NCI-H2171 (cell line): ENCODE results near the gene MYB.
"Not testable (repeated sequence)": the region's sequence is repeated elsewhere in the genome, so short reads cannot be mapped to it uniquely, and the experiment has no call there.

Source experiments
- DNase-seq: peaks from one replicate; lab custom pipeline; 2025; lab: John Stamatoyannopoulos, UW

Gene MYB

DNA sequence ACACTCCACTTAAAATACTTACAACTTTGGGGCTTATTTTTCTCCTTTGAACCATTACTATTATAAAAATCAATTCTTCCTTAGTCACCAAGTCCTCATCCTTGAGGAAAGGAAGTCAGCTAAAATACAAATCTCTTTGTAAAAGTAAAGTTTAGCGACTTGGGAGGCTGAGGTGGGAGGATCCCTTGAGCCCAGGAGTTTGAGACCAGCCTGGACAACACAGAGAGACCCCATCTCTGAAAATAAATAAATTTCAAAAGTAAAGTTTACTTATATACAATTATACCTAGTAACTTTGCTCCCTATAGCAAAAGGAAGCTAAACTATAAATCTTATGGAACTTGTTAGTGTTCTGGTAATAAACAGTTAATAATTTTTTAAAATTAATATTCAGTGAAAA lies 40.4 kb downstream of the MYB start:
- no peak for DNase-seq

DNA sequence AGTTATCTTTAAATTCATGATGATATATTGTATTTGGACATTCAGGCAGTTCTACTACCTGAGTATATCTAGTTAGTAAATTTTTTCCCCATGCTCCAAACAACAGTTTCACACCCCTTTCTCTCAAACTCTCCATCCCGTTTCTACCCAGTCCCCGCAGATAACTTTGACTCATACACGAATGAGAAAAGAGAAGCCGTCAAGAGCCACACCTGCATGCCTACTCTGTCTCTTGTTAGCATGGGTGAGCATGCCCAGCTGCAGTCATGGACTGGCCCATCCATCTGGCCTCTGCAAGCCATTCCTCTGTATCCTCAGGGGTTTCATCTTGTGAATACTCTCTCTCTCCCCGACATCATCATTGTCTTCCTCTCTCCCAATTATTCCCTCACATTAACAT lies 41.5 kb downstream of the MYB start:
- DNase-seq = no peak

DNA sequence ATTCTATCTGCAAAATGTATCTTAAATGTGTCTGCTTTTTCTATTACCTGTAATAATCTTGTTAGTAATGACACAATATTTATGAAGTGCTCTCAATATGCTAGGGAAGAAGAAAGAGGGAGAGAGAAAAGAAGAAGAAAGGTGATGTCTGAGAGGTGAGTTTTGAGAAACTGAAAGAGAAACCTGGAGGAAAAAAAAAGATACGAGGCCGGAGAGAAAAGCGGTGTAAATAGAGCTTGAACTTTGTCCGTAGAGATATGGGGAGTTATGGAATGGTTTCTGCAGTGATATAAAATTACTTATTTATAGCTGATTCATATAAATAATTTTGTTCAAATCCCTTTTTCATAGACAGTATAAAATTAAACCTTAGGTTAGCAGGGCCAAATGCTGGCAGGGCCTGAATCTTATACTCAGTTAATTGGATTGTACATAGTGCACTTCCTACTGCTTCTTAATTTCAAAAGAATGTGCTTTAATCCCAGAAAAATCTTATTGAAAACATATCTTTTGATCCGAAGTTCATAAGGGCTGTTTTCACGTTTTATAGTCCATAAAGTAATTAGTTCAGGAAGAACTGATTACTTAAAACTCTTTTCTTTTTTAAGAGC lies 43.0 kb downstream of the MYB start:
- no peak for DNase-seq

GRCh38 chr6:135225911-135226310 lies 44.8 kb downstream of the MYB start:
- DNase-seq = no peak

DNA sequence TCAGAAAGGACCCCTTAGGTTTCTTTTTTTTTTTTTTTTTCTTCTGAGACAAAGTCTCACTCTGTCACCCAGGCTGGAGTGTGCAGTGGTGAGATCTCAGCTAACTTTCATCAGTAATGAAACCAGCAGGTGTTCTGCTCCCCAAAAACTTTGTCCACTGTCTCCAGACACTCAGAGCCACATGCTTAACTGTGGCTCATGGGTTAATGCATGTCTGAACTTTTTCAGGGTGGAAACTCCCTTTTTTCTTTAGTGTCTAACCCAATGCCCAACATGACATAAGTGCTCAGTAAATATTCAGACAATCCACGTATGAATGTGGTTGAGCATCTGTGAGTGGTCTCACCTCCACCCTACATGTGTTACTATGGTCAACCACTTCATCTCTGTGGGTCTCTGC lies 45.4 kb downstream of the MYB start:
- DNase-seq = no peak

GRCh38 chr6:135227349-135227748 lies 46.2 kb downstream of the MYB start:
- no peak for DNase-seq

GRCh38 chr6:135227758-135228157 lies 46.6 kb downstream of the MYB start:
- DNase-seq = no peak

DNA sequence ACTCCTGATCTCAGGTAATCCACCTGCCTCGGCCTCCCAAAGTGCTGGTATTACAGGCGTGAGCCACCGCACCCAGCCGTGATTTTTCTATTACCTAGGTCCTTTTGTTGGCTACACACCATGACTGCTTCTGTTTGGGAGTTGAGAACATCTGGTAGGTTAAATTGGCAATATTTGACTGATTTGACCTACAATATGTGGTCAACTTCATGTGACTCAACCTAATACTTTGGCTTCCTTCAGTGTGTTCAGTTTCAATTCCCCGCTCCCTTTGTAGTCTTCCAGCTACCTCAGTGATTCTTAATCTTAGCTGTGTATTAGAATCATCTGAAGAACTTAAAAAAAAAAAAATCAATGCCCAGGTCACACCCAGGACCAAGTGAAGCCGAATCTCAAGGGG lies 47.4 kb downstream of the MYB start:
- DNase-seq = no peak

GRCh38 chr6:135229996-135230395 lies 48.9 kb downstream of the MYB start:
- DNase-seq = no peak

- DNase-seq = no peak
Measured at GRCh38 chr6:135230711-135231468, 49.8 kb downstream of the MYB start.

- no peak for DNase-seq
Measured at GRCh38 chr6:135231469-135231844, 50.3 kb downstream of the MYB start.

GRCh38 chr6:135233686-135234491 lies 52.8 kb downstream of the MYB start:
- DNase-seq = peak; percentile 46

DNA sequence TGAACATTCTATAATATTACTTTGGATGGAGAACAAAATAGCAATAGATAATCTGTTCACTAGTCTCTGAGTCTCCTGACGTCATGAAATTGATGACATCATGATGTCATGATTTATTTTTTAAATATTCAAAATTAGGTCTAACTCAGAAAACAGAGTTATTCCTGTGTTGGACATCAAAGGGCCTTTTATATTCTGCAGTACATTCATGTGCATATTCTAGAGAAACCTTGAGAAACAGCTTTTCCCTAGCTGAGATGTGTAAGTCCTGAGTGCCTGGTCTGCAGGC lies 53.3 kb downstream of the MYB start:
- no peak for DNase-seq

- no peak for DNase-seq
Measured at GRCh38 chr6:135235716-135236115, 54.6 kb downstream of the MYB start.

- no peak for DNase-seq
Measured at GRCh38 chr6:135236319-135236718, 55.2 kb downstream of the MYB start.

- no peak for DNase-seq
Measured at GRCh38 chr6:135236732-135237131, 55.6 kb downstream of the MYB start.

GRCh38 chr6:135240711-135241110 lies 59.6 kb downstream of the MYB start:
- no peak for DNase-seq

DNA sequence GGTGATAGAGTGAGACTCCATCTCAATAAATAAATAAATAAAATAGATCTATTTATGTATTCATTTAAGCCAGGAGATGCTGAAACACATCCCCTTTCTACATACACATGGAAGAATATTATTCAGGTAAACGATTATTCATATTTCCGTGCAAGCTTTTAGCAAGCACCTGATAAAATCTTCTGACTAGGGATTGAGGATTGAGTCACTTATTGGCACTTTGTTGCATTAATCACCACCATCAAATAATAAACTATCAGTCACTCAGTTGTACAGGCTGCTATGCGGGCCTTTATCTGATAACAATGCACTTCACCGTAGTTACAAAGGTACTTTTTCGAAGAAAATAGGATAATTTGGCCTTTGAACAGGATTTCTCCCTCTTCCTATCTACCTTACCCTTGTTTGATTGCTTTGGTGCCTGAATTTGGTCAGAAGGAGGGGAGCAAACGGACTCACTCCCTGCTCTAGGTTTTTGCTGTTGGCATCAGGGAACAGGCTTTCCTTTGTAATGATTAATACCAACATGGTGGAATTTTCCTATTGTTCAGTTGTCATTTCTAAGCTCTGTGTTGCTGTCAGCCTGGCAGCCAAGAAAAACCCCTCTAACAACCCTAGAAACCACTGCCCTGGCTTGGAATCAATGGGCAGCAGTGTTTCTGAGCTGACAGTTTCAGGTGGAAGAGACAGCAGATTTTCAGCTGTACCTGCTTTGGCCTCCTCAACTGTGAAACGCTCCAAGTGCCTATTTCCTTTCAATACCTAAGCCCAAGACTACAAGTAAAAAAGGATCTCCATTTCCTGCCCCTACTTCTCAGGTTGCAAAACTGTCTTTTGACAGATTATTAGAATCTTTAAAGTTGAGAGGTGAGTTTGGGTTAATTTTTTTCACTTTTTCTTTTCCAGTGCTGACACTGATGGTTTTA lies 63.0 kb downstream of the MYB start:
- no peak for DNase-seq

DNA sequence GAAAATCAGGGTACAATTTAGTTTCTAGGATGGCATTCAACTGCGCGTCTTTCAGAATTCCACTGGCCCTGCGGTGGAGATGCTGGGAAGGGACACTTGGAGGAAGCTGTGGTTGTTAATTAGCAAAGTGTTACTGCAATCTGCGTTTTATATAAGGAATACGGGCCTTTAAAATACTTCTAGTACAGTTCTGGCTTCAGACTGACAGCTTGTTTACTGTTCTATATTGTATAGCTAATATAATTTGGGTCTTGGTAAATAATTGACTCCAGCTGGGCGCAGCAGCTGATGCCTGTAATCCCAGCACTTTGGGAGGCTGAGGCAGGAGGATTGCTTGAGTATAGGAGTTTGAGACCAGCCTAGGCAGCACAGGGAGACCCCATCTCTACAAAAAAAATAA lies 63.7 kb downstream of the MYB start:
- DNase-seq = no peak

- not testable (repeated sequence) for DNase-seq
Measured at GRCh38 chr6:135246412-135247012, 65.4 kb downstream of the MYB start.

DNA sequence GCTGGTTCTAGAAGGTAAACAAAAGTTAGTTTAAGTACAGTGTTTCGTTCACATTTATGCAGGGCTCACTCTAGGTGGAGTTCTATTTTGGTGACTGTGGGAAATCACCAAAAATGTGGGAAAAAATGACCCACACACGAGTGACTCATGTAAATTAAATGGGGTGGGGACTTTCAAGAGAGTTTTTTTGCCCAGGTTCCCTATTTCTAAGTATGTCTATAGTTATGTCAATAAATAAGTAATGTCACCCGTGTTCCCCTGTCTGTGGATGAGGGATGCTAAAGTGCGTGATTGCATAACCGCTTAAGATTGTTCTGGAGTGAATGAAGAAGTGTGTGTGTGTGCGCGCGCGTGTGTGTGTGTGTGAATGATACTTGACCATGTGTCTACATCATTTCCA lies 69.1 kb downstream of the MYB start:
- DNase-seq = no peak
